HG02763 (cell line): ENCODE data around the gene CSF2RB.
A peak's percentile ranks its signal among the peaks of the same experiment; 100 is the strongest.
"Not testable (repeated sequence)": the region's sequence is repeated elsewhere in the genome, so short reads cannot be mapped to it uniquely, and the experiment has no call there.

ENCODE experiments used
- ATAC-seq: cut with Tn5 transposase; IDR thresholded peaks from one replicate; pipeline ENCODE4 v1.9.1; 2021; ENCODE audit warnings: mild to moderate bottlenecking, moderate library complexity; ENCODE audit not compliant: unreplicated experiment

The CSF2RB gene

GRCh38 chr22:36961626-36962025 is 48.2 kb downstream of the CSF2RB start:
- no peak for ATAC-seq

GRCh38 chr22:36963302-36963701 is 49.9 kb downstream of the CSF2RB start:
- no peak for ATAC-seq

GRCh38 chr22:36964106-36964505 is 50.7 kb downstream of the CSF2RB start:
- no peak for ATAC-seq

GRCh38 chr22:36965696-36966095 is 52.3 kb downstream of the CSF2RB start:
- no peak for ATAC-seq

GRCh38 chr22:36966851-36967540 is 53.6 kb downstream of the CSF2RB start:
- no peak for ATAC-seq

- no peak for ATAC-seq
Observed at GRCh38 chr22:36968249-36968964, 55.0 kb downstream of the CSF2RB start.

GRCh38 chr22:36971341-36972125 is 58.1 kb downstream of the CSF2RB start:
- ATAC-seq, result no peak

- no peak for ATAC-seq
Observed at GRCh38 chr22:36976606-36977005, 63.2 kb downstream of the CSF2RB start.

GRCh38 chr22:36977401-36977861 is 64.0 kb downstream of the CSF2RB start:
- no peak for ATAC-seq

- peak; percentile 72 for ATAC-seq
Observed at GRCh38 chr22:36977947-36978660, 64.7 kb downstream of the CSF2RB start.

- no peak for ATAC-seq
Observed at GRCh38 chr22:36979016-36979910, 65.8 kb downstream of the CSF2RB start.

- ATAC-seq, result no peak
Observed at GRCh38 chr22:36981247-36981775, 67.9 kb downstream of the CSF2RB start.

- no peak for ATAC-seq
Observed at GRCh38 chr22:36982136-36982535, 68.7 kb downstream of the CSF2RB start.

GRCh38 chr22:36985211-36985889 is 71.9 kb downstream of the CSF2RB start:
- no peak for ATAC-seq

- ATAC-seq, result no peak
Observed at GRCh38 chr22:36986242-36986821, 72.9 kb downstream of the CSF2RB start.

GRCh38 chr22:36988075-36988832 is 74.8 kb downstream of the CSF2RB start:
- ATAC-seq, result no peak

GRCh38 chr22:36989012-36989411 is 75.6 kb downstream of the CSF2RB start:
- not testable (repeated sequence) for ATAC-seq
